Retinal pigment epithelial cell (primary cell): ENCODE measurements around the gene PPP1R14B.

ENCODE experiments used
- DNase-seq: peaks from one replicate; pipeline ENCODE4 v3.0.0-alpha.2; 2010; ENCODE audit warnings: low read depth
- H3K4me3 ChIP-seq: 2 replicates; pipeline ENCODE4 v1.5.1; 2011; ENCODE audit warnings: mild to moderate bottlenecking, low read length, control low read depth, moderate library complexity
- TF ChIP-seq, protein P1 (sequence below): conservative IDR thresholded peaks from 2 replicates; pipeline ENCODE4 v1.5.1; 2011; ENCODE audit warnings: low read depth, low read length, control low read depth, inconsistent platforms

The PPP1R14B gene

DNA sequence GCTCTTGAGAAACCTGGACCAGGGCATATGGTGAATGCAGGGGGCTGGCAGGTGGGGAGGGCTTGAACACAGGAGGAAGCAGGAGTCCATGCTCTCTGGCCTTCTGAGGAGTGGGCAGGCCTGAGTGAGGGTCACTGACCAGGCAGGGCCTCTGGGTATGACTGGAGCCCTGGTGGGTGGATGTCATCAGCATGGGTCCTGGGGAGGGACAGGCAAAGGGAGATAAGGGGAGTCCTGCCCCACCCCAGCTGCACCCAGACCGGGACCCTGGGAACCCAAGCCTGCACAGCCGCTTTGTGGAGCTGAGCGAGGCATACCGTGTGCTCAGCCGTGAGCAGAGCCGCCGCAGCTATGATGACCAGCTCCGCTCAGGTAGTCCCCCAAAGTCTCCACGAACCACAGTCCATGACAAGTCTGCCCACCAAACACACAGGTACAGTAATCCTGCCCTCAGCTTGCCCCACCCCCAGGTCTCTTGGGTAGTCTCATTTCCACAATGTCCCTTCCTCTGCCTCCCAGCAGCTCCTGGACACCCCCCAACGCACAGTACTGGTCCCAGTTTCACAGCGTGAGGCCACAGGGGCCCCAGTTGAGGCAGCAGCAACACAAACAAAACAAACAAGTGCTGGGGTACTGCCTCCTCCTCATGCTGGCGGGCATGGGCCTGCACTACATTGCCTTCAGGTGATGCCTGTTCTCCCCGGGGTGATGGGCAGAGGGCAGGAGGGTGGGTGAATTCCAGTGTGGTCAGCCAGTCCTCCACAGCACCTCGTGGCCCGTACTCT, 14.4 kb downstream of the PPP1R14B start:
- H3K4me3 ChIP-seq = no peak overlapping the region
- DNase-seq = no peak
- TF ChIP-seq, protein P1, sequence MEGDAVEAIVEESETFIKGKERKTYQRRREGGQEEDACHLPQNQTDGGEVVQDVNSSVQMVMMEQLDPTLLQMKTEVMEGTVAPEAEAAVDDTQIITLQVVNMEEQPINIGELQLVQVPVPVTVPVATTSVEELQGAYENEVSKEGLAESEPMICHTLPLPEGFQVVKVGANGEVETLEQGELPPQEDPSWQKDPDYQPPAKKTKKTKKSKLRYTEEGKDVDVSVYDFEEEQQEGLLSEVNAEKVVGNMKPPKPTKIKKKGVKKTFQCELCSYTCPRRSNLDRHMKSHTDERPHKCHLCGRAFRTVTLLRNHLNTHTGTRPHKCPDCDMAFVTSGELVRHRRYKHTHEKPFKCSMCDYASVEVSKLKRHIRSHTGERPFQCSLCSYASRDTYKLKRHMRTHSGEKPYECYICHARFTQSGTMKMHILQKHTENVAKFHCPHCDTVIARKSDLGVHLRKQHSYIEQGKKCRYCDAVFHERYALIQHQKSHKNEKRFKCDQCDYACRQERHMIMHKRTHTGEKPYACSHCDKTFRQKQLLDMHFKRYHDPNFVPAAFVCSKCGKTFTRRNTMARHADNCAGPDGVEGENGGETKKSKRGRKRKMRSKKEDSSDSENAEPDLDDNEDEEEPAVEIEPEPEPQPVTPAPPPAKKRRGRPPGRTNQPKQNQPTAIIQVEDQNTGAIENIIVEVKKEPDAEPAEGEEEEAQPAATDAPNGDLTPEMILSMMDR = no peak

DNA sequence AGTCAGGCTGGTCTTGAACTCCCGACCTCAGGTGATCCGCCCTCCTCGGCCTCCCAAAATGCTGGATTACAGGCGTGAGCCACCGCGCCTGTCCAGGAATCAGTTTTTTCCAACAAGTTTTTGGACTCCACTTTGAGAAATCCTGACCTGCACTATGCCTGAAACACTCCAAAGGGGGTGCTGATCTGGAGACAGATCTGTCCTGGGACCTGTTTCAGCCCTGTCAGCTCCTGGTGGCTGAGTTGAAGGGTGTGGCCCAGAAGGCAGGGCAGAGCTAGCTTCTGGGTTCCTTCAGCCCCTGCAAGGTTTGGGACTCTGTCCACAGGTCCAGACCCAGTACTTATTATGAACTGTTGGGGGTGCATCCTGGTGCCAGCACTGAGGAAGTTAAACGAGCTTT, 15.2 kb downstream of the PPP1R14B start:
- H3K4me3 ChIP-seq = no peak overlapping the region
- TF ChIP-seq, protein P1 = no peak

DNA sequence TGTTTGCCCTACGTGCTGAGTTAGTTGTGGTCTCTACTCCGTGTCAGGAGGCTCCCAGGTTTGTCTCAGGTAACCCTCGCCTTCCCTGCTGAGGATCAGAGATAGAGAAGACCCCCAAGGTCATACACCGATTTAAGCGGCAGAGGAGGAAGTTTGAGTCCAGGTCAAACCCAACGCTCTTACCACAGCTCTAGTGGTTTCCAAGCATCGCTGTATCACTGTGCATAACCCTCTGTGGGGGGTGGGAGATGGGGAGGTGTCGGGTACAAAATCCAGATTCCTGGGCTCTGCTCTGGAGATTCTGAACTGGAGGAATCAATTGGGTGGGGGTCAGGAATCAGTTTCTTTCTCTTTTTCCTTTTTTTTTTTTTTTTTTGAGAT, 15.8 kb downstream of the PPP1R14B start:
- H3K4me3 ChIP-seq = peak overlapping the region; percentile 81
- DNase-seq = no peak
- TF ChIP-seq, protein P1 = no peak

More for the DNA sequence above, 15.2 kb downstream of the PPP1R14B start:
- no peak for DNase-seq

DNA sequence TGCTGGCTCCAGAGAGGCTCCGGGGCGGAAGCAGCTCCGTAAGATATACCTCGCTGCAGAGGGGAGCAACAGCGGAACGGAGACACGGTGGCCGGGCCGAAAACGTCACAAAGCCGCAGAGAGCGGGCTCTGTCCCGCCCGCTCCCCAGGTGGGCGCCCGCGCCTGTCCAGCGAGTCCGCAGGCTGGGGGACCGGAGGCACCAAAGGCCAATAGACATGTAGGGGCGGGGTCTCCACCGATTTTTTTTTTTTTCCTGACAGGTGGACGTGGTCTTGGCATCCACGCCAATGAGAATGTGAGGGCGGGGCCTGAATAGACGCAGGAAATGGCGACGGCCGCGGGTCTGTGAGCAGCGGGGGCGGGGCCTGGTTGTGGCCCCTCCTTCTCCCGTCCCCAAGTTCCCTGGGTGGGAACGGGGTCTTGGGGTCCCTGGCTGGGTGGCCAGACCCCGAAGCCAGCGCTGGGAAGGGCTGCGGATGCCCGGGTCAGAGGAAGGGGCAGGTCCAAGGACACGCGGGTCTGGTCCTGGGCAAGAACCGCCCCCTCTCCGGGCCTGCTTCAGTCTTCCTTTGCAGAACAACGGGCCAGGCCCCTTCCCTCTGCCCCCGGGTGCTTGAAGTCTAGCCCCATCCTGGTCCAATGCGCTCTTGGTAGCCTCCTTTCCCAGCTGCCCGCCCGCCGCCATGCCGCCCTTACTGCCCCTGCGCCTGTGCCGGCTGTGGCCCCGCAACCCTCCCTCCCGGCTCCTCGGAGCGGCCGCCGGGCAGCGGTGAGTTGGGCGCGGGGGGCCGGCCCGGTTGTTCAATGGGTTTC, 16.4 kb downstream of the PPP1R14B start, which contains the start of gene DNAJC4:
DNAJC4 (plus strand) TSS at position 378 of the 814 bp plus-strand sequence; CDS start at position 685, 307 bp downstream.
- peak; percentile 72 for DNase-seq

DNA sequence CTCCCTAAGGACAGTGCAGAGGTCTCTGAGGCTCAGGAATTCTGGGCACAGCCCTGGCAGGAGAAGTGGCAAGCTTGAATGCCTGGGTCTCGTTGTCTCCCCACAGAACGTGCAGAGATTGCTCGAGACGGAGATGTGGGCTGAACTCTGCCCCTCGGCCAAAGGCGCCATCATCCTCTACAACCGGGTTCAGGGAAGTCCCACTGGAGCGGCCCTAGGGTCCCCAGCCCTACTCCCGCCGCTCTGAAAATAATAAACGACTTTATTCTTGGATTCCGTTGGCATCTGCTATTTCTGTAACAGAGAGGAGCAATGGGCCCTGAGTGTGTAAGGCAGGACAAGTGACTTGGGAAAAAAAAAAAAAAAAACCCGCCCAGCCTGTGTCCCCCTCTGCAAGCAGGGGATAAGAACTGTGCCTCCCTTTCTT, 17.0 kb downstream of the PPP1R14B start:
- DNase-seq = no peak
- TF ChIP-seq, protein P1 = no peak
- H3K4me3 ChIP-seq = peak overlapping the region; percentile 81

More for the DNA sequence above, 16.4 kb downstream of the PPP1R14B start, which contains the start of gene DNAJC4:
- TF ChIP-seq, protein P1 = no peak
- peak within 1 kb of the TSS; percentile 81 for H3K4me3 ChIP-seq

DNA sequence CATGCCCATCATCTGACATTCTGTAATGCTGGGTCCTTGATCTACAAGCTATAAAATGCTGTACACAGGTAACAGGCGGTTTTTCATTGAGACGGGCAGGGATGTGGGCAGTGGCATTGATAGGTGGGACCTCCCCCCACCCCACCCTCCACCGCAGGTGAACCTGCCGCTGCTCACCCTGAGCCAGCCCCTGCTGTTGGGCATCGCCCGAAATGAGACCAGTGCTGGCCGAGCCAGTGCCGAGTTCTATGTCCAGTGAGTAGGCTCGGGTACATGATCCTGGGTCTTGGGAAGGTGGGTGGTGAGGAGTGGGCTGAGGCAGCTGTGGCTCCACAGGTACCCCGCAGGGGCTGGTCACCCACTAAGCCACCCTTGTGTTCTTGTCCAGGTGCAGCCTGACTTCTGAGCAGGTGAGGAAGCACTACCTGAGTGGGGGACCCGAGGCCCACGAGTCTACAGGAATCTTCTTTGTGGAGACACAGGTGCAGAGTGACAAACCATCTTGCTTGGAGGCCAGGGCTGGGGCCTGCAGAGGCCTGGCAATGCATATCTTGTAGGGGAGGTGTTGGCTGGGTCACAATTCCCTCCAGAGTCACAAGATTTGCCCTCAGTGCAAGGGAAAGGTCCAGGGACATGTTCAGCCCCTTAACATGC, 17.5 kb downstream of the PPP1R14B start:
- no peak for DNase-seq
- H3K4me3 ChIP-seq = no peak overlapping the region
- TF ChIP-seq, protein P1 = no peak
